Esophagus muscularis mucosa (tissue), 4 donors: ENCODE results near the gene SDCBP2. TPM values are rescaled to one million over a fixed set of nuclear protein-coding genes. Genes with fewer than 3 reads are reported as not detected.

Experiments
- DNase-seq: peaks from one replicate; pipeline ENCODE4 v3.0.0-alpha.2; 2017; ENCODE audit errors: extremely low spot score
- H3K27ac ChIP-seq, 4 donors: fragments of 200-600 bp; sonication (generic); replicated peaks in 1 of 4; 1 replicate in 3 of 4; 2 replicates in 1 of 4; pipeline ENCODE4 v1.5.1; 2016 to 2019; ENCODE audit warnings: mild to moderate bottlenecking in 1 of 4
- H3K27me3 ChIP-seq, 4 donors: fragments of 200-600 bp; sonication (generic); one replicate each; pipeline versions ENCODE4 v1.5.1 to v1.6.0; 2016 to 2019
- H3K36me3 ChIP-seq, 4 donors: fragments of 200-600 bp; sonication (generic); one replicate each; pipeline ENCODE4 v1.5.1; 2016 to 2019
- H3K4me1 ChIP-seq, 4 donors: fragments of 200-600 bp; sonication (generic); one replicate each; pipeline ENCODE4 v1.5.1; 2016 to 2019
- H3K4me3 ChIP-seq, 4 donors: fragments of 200-600 bp; sonication (generic); 1 replicate in 2 of 4; 2 replicates in 2 of 4; pipeline ENCODE4 v1.5.1; 2016 to 2019; ENCODE audit warnings: mild to moderate bottlenecking in 4 of 4, moderate library complexity in 1 of 4
- H3K9me3 ChIP-seq, 4 donors: fragments of 200-600 bp; sonication (generic); 1 replicate in 3 of 4; 2 replicates in 1 of 4; pipeline ENCODE4 v1.5.1; 2016 to 2019
- EP300 ChIP-seq: sonication (generic); formaldehyde crosslinking; IDR thresholded peaks from one replicate; pipeline ENCODE4 v1.6.1; 2017; ENCODE audit warnings: antibody characterized with exemption
- POLR2A ChIP-seq: fragments of 450-650 bp; IDR thresholded peaks from one replicate; pipeline ENCODE4 v1.6.1; 2017; ENCODE audit warnings: antibody characterized with exemption, moderate library complexity, mild to moderate bottlenecking, low read depth
- POLR2AphosphoS5 ChIP-seq, 2 donors: sonication (generic); formaldehyde crosslinking; IDR thresholded peaks; one replicate each; pipeline ENCODE4 v1.6.1; 2017; ENCODE audit warnings: antibody characterized with exemption in 2 of 2
- WGBS: methylation state at CpG from one replicate; pipeline ENCODE4 v1.1.5; 2018; 5-methylcytosine and 5-hydroxymethylcytosine counted together
- intact Hi-C: fragments of 100-400 bp; cut with DNase I; formaldehyde crosslinking; loops from one replicate; pipeline ENCODE4 v1.15.1; 2023
- total RNA-seq, 4 donors: library from RNA; depleted of rRNA; stranded (reverse); fragments of >200 nt; gene quantifications; one replicate each; pipeline versions ENCODE4 v1.1.0 to v1.2.1, GENCODE V29; 2016
- TF ChIP-seq, protein P1 (sequence below), 3 experiments: fragments of 200-600 bp in 2 of 3; fragments of 450-650 bp in 1 of 3; sonication (generic) in 2 of 3; IDR thresholded peaks; one replicate each; pipeline ENCODE4 v1.5.1; 2017 to 2019; ENCODE audit warnings: antibody characterized with exemption in 3 of 3, mild to moderate bottlenecking in 2 of 3, moderate library complexity in 1 of 3

The SDCBP2 gene
- total RNA-seq, 4 donors from 2014 or later = 2.1 to 6.2 (median 4.1) TPM

DNA sequence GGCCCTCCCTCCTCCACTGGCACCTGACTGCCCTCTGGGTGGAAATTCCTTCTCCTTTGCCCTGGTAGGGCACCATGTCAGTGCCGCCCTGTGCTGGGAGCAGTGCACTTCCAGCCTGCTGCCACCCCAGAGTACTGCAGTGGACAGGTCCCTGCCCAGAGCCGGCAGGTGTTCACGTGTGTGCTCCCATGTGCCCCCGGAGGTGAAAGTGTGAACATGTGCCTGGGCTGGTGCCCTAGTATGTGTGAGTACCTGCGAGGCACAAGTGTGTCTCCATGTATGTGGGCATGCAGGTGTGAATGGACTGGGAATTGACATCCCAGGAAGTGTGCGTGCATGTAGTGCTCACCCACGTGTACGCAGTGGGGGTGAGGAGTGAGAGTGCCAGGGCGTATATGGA, 29.4 kb downstream of the SDCBP2 start:
- 96% methylated on average over 4 of the region's 9 CpGs for WGBS
- intact Hi-C loops = no loop called here
- DNase-seq = no peak

GRCh38 chr20:1298888-1299511, 29.9 kb downstream of the SDCBP2 start:
- H3K27me3 ChIP-seq = no peaks in the 10 kb centered on the region
- TF ChIP-seq POLR2AphosphoS5 (IDR thresholded peaks at IDR 0.05) (no peak), POLR2A (no peak), EP300 (no peak)
- TF ChIP-seq, protein P1, sequence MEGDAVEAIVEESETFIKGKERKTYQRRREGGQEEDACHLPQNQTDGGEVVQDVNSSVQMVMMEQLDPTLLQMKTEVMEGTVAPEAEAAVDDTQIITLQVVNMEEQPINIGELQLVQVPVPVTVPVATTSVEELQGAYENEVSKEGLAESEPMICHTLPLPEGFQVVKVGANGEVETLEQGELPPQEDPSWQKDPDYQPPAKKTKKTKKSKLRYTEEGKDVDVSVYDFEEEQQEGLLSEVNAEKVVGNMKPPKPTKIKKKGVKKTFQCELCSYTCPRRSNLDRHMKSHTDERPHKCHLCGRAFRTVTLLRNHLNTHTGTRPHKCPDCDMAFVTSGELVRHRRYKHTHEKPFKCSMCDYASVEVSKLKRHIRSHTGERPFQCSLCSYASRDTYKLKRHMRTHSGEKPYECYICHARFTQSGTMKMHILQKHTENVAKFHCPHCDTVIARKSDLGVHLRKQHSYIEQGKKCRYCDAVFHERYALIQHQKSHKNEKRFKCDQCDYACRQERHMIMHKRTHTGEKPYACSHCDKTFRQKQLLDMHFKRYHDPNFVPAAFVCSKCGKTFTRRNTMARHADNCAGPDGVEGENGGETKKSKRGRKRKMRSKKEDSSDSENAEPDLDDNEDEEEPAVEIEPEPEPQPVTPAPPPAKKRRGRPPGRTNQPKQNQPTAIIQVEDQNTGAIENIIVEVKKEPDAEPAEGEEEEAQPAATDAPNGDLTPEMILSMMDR (IDR thresholded peaks at IDR 0.05) = no peak
- no peak overlapping the region for H3K27ac ChIP-seq
- H3K4me3 ChIP-seq = no peak overlapping the region
- peaks cover 0 to 73% (median 31%) of the 10 kb centered on the region in 4 donors for H3K36me3 ChIP-seq
- H3K4me1 ChIP-seq = peaks cover 0 to 7% (median 0%) of the 10 kb centered on the region in 4 donors
- no peak for DNase-seq
- intact Hi-C loops = no loop called here
- 84% methylated on average over 10 of the region's 10 CpGs for WGBS
- H3K9me3 ChIP-seq = no peaks in the 10 kb centered on the region

More for the DNA sequence above, 29.4 kb downstream of the SDCBP2 start:
- TF ChIP-seq, protein P1 (IDR thresholded peaks at IDR 0.05) = no peak
- TF ChIP-seq EP300 (no peak), POLR2A (no peak), POLR2AphosphoS5 (IDR thresholded peaks at IDR 0.05) (no peak)
- no peak overlapping the region for H3K4me3 ChIP-seq
- H3K36me3 ChIP-seq = peaks cover 0 to 76% (median 32%) of the 10 kb centered on the region in 4 donors
- no peaks in the 10 kb centered on the region for H3K27me3 ChIP-seq
- peaks cover 0 to 7% (median 0%) of the 10 kb centered on the region in 4 donors for H3K4me1 ChIP-seq
- H3K9me3 ChIP-seq = no peaks in the 10 kb centered on the region
- H3K27ac ChIP-seq = no peak overlapping the region

- 88% methylated on average over 5 of the region's 5 CpGs for WGBS
- H3K4me3 ChIP-seq = no peak overlapping the region
- H3K27me3 ChIP-seq = no peaks in the 10 kb centered on the region
- H3K36me3 ChIP-seq = peaks cover 0 to 65% (median 29%) of the 10 kb centered on the region in 4 donors
- H3K4me1 ChIP-seq = peaks cover 0 to 7% (median 0%) of the 10 kb centered on the region in 4 donors
- no peak for TF ChIP-seq EP300
- TF ChIP-seq POLR2AphosphoS5 (IDR thresholded peaks at IDR 0.05) = no peak
- TF ChIP-seq, protein P1 (IDR thresholded peaks at IDR 0.05) = no peak
- no peak for TF ChIP-seq POLR2A
- intact Hi-C loops = no loop called here
- no peak for DNase-seq
- H3K9me3 ChIP-seq = no peaks in the 10 kb centered on the region
- H3K27ac ChIP-seq = no peak overlapping the region
Observed at GRCh38 chr20:1298166-1298565, 30.8 kb downstream of the SDCBP2 start.

GRCh38 chr20:1297486-1297885, 31.5 kb downstream of the SDCBP2 start:
- Histone ChIP-seq H3K27me3 (no peaks in the 10 kb centered on the region), H3K36me3 (peaks cover 0 to 59% (median 29%) of the 10 kb centered on the region in 4 donors), H3K4me3 (no peak overlapping the region), H3K27ac (no peak overlapping the region), H3K9me3 (no peaks in the 10 kb centered on the region), H3K4me1 (peaks cover 0 to 7% (median 0%) of the 10 kb centered on the region in 4 donors)
- intact Hi-C loops = no loop called here
- TF ChIP-seq POLR2AphosphoS5 (IDR thresholded peaks at IDR 0.05) = no peak
- TF ChIP-seq EP300 = no peak
- TF ChIP-seq, protein P1 (IDR thresholded peaks at IDR 0.05) = no peak
- TF ChIP-seq POLR2A = no peak
- WGBS = 100% methylated on average over 2 of the region's 2 CpGs
- no peak for DNase-seq
